HG03575 (cell line): Measurements from ENCODE around the gene BPIFA1.

Experiments
- ATAC-seq: cut with Tn5 transposase; IDR thresholded peaks from one replicate; pipeline ENCODE4 v1.9.1; 2021; ENCODE audit not compliant: unreplicated experiment, insufficient number of reproducible peaks, low FRiP score; ENCODE audit errors: extremely low read depth

BPIFA1 gene

GRCh38 chr20:33235696-33236095, at the start of gene BPIFA1:
BPIFA1 (plus strand) TSS chr20:33235996; CDS start chr20:33237712, 1,716 bp downstream.
- no peak for ATAC-seq

GRCh38 chr20:33187491-33187890, 48.3 kb upstream of the BPIFA1 start:
- no peak for ATAC-seq

DNA sequence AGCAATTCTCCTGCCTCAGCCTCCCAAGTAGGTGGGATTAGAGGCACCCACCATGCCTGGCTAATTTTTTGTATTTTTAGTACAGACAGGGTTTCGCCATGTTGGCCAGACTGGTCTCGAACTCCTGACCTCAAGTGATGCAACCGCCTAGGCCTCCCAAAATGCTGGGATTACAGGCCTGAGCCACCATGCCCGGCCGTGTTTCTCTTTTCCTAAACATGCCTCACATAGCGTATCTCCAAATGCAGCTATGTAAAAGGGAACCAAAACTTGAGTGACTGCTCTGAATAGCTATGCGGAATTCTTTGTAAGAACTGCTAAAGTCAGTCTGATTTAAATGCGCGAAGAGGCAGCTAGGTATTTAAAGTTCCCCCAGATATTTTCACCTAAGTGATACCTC, 47.4 kb upstream of the BPIFA1 start:
- ATAC-seq, result no peak

DNA sequence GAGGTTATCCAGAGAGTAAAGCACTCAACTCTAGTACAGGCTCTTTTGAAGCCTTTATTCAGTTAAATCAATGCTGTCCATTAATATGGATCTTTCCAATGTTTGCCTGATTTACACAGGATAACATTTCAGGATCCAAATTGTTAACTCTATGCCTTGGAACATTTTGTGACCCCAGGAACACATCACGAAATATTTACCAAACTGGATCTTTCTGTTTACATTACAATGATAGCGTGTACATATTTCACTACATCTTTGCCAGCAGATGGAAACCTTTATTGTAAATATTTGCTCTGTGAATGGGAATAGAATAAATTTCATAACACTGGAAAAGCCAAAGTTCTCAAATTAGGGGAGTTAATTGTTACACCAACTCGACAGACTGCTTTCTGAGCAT, 44.3 kb upstream of the BPIFA1 start:
- no peak for ATAC-seq

DNA sequence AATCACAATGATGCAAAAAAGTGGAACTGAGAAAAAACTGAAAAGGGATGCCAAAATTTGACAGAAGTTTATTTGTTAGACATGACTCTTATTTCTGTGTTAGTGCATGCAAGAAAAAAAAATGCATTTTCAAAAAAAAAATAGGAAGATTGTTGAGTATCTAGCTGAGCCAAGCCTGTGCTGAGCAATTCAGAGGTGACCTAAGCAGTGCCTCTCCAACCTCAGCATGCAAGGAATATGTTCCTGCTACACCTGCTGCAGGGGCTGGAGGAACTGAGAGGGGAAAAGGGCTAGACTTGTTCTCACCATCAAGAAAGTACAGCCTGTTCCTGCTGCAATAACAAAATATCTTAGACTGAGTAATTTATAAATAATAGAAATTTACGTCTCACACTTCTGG, 43.8 kb upstream of the BPIFA1 start:
- ATAC-seq, result no peak

- ATAC-seq, result no peak
These were observed 42.8 kb upstream of the BPIFA1 start for GRCh38 chr20:33192912-33193501.

DNA sequence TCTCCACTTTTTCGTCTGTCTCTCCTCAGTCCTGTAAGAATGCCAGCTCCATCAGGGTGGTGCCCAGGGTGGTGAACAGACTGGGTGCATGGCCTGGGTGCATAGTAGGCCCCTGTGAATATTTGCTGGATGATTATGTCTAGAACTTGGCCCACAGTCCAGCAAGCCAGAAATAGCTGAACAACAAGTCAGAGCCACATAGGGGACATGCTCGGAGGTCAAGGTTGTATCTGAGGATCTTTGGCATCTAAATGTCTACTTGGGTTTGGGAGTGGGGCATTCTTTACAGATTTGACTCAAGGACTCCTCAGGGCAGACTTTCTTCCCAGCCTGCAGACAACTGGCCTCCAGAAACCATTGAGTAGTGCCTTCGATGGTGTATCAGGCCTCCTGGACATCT, 36.8 kb upstream of the BPIFA1 start:
- ATAC-seq, result no peak

- ATAC-seq, result no peak
These were observed 33.3 kb upstream of the BPIFA1 start for GRCh38 chr20:33202451-33202850.

DNA sequence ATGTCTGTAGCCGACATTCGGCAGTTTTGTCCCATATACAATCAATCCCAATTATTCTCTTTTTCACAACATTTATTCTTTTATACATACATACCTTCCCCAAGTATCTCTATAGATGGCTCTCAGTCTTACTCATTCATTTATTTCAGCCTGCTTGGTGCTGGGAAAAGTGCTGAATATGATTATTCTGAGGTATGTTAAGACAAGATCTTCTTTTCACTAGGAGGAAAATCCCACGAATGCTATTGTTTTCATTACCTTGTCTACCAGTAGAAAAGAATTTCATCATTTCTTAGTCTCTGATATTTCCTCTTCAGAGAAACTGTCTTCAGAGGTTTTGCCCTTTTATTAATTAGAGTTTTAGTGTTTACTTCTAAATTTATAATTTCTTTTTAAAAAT, 32.4 kb upstream of the BPIFA1 start:
- ATAC-seq, result no peak

GRCh38 chr20:33209789-33210188, 26.0 kb upstream of the BPIFA1 start:
- ATAC-seq, result no peak

- ATAC-seq, result no peak
These were observed 25.4 kb upstream of the BPIFA1 start for GRCh38 chr20:33210371-33210770.

GRCh38 chr20:33211817-33212424, 23.9 kb upstream of the BPIFA1 start:
- ATAC-seq, result no peak

DNA sequence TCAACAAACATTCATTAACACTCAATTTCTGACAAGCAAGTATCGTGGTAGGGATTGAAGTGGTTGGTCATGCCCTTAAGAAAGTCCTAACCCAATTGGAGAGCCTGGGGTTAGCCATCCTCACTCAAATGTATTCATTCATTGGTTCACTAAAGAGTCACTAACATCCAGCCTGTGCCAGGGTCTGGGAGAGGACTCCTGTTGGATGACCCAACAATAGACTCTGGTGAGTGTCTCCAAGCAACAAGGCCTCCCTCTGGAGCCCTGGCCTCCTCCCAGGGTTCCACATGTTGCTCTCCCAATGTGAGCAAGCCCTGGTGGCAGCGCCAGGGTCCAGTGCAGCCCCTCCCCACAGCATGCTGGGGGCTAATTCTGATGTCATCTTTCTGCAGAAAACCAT, 18.7 kb upstream of the BPIFA1 start, which contains the start of gene BPIFA3:
TSS of gene BPIFA3 (plus strand) at position 301 of the 400 bp plus-strand sequence. CDS start 185 bp downstream, outside the sequence.
- no peak for ATAC-seq

DNA sequence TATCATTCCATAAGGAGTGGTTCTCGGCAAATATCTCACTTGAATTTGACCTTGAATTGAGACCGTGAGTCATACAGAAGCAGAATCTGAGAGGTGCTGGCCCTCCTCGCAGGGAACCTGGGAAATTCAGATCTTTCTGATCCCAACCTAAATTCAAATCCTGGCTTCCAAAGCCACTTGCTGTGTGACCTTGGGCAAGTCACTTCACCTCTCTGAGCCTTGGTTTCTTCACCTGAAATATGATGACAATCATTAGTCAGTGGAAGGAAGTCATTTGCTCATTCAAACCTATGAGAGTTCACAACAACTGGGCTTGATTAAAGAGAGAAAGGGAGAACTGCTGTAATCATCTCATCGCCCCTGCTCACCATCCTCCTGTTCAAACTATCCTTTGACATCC, 11.4 kb upstream of the BPIFA1 start:
- ATAC-seq, result no peak

DNA sequence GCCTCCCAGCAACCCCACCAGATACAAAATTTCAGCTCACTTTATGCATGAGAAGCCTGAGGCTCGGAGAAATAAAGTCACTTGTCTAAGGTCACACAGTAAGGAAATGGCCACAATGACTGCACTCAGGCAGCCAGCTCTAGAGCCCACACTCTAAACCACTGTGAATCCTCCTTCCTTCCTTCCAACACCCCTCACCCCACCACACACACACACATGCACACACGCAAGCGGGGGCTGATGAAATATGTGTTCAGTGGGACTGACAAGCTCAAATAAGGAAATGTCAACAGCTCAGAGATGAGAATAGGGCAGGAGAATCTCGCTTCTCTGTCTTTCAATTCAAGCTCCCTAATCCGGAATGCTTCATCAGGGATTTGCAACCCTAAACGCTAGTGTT, 6.0 kb upstream of the BPIFA1 start:
- no peak for ATAC-seq

DNA sequence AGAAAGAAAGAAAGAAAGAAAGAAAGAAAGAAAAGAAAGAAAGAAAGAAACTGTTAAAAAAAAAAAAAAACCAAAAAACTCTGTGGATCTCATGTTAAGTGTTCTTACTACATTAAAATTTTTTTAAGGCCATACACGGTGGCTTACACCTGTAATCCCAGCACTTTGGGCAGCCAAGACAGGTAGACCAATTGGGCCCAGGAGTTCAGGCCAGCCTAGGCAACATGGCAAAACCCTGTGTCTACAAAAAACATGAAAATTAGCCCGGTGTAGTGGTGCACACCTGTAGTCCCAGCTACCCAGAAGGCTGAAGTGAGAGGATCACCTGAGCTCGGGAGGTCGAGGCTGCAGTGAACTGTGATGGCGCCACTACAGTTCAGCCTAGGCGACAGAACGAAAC, 4.6 kb upstream of the BPIFA1 start:
- no peak for ATAC-seq

DNA sequence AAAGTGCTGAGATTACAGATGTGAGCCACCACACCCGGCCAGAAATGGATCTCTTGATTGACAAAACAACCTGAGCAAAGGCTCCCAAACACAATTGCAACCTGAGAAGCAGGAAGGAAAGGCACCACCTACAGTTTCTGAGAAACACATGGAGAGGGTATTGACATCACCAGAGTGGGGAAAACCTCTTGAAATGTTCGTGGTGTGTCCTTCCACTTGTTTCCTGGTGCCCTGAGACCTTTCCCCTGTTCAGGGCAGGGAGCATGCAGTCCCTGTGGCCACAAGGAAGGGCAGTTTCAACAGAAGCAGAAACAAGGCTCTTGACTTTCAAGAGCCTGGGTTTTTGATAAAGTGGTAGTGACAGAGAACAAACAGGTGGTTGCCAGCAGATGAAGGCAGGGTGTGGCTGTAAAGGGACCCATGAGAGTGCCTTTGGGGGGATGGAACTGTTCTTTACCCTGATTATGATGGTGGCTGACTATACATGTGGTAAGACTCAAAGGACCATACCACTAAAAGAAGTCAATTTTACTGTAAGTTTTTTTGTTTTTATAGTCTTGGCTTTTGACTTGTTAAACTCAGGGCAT, 3.2 kb upstream of the BPIFA1 start:
- ATAC-seq, result no peak

- ATAC-seq, result no peak
These were observed 2.5 kb upstream of the BPIFA1 start for GRCh38 chr20:33233129-33233774.

DNA sequence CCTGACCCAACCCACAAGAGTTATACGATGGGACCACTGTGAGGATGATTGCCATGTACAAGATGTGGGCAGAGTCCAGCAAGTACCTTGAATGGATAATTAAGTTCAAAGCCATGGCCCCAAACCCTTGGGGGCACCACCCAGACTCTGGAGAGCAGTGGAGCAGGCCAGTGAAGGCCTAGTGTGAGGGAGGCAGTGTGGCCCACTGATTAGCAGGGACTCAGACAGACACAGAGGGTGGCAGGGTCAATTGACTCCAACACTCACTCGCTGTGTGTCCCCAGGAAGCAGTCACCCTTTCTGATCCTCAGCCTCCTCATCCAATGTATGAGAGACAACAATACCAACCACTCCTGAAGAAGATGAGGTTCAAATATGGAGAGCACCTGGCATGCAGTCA, 1.7 kb upstream of the BPIFA1 start:
- no peak for ATAC-seq

DNA sequence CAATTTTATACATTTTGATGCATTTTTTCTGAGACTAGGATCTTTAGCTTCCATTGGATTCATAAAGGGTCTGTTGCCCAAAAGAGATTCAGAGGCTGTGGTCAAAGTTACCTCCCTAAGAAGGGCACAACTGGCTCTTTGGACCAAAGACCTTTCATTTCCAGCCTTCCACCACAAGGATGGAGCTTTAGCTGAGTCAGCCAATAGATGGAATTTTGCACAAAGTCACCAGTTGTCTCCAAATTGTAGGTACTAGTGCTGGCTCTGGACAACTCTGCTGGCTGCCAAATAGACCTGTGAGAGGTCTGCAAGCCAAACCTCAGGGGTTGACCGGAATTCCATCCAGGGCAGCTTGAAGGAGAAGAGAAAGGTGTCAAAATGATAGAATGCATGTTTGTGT, 555 bp downstream of the BPIFA1 start:
- no peak for ATAC-seq
